H9 (cell line): ENCODE data around the gene CHAF1B. TPM values are rescaled to one million over a fixed set of nuclear protein-coding genes. Genes with fewer than 3 reads are reported as not detected.

Experiments used
- DNase-seq: peaks from one replicate; pipeline ENCODE4 v3.0.0-alpha.2; 2017
- H2AFZ ChIP-seq: one replicate; pipeline ENCODE4 v1.6.1; 2013; ENCODE audit warnings: mild to moderate bottlenecking, low read length, control low read depth, moderate library complexity
- H2AK5ac ChIP-seq: 2 replicates; pipeline ENCODE4 v1.6.1; 2013; ENCODE audit warnings: low read length, control low read depth, mixed read lengths; ENCODE audit not compliant: insufficient read length
- H2BK120ac ChIP-seq: one replicate; pipeline ENCODE4 v1.6.1; 2013; ENCODE audit warnings: low read depth, mild to moderate bottlenecking, low read length, control low read depth, inconsistent platforms; ENCODE audit not compliant: poor library complexity, severe bottlenecking
- H2BK12ac ChIP-seq: 2 replicates; pipeline ENCODE4 v1.6.1; 2013; ENCODE audit warnings: low read length, control low read depth, mixed read lengths, low read depth; ENCODE audit not compliant: insufficient read length
- H2BK15ac ChIP-seq: 2 replicates; pipeline ENCODE4 v1.6.1; 2013; ENCODE audit warnings: low read depth, low read length, control low read depth
- H2BK20ac ChIP-seq: one replicate; pipeline ENCODE4 v1.6.1; 2013; ENCODE audit warnings: low read depth, mild to moderate bottlenecking, low read length, control low read depth, inconsistent platforms; ENCODE audit not compliant: poor library complexity, severe bottlenecking
- H2BK5ac ChIP-seq: 2 replicates; pipeline ENCODE4 v1.6.1; 2013; ENCODE audit warnings: low read length, control low read depth, mixed read lengths; ENCODE audit not compliant: insufficient read length
- H3K14ac ChIP-seq: 2 replicates; pipeline ENCODE4 v1.6.1; 2013; ENCODE audit warnings: low read length, control low read depth; ENCODE audit not compliant: insufficient read depth
- H3K18ac ChIP-seq: 2 replicates; pipeline ENCODE4 v1.6.1; 2013; ENCODE audit warnings: low read depth, mild to moderate bottlenecking, mixed read lengths, low read length, control low read depth; ENCODE audit not compliant: insufficient read length
- H3K23ac ChIP-seq: 2 replicates; pipeline ENCODE4 v1.6.1; 2013; ENCODE audit warnings: low read length, control low read depth, mixed read lengths, low read depth; ENCODE audit not compliant: insufficient read length
- H3K23me2 ChIP-seq: 2 replicates; pipeline ENCODE4 v1.6.1; 2013; ENCODE audit warnings: low read depth, mild to moderate bottlenecking, mixed read lengths, low read length, control low read depth; ENCODE audit not compliant: insufficient read length, poor library complexity, severe bottlenecking
- H3K27ac ChIP-seq: 2 replicates; pipeline ENCODE4 v1.5.1; 2013; ENCODE audit warnings: low read length, control low read depth, mixed read lengths, low read depth; ENCODE audit not compliant: insufficient read length
- H3K27me3 ChIP-seq: 2 replicates; pipeline ENCODE4 v1.6.1; 2013; ENCODE audit warnings: low read length, control low read depth, inconsistent platforms; ENCODE audit not compliant: insufficient read depth
- H3K4ac ChIP-seq: 2 replicates; pipeline ENCODE4 v1.6.1; 2013; ENCODE audit warnings: low read depth, mild to moderate bottlenecking, control low read depth, inconsistent platforms, low read length, moderate library complexity
- H3K4me1 ChIP-seq: 2 replicates; pipeline ENCODE4 v1.6.1; 2013; ENCODE audit warnings: low read length, control low read depth, inconsistent platforms; ENCODE audit not compliant: insufficient read depth
- H3K4me2 ChIP-seq: 2 replicates; pipeline ENCODE4 v1.6.1; 2013; ENCODE audit warnings: low read length, control low read depth, mixed read lengths; ENCODE audit not compliant: insufficient read length, insufficient read depth
- H3K56ac ChIP-seq: 2 replicates; pipeline ENCODE4 v1.6.1; 2013; ENCODE audit warnings: low read depth, mild to moderate bottlenecking, mixed read lengths, low read length, control low read depth; ENCODE audit not compliant: insufficient read length
- H3K79me1 ChIP-seq: 2 replicates; pipeline ENCODE4 v1.6.1; 2013; ENCODE audit warnings: low read depth, mild to moderate bottlenecking, moderate library complexity, low read length, control low read depth, inconsistent platforms; ENCODE audit not compliant: insufficient read depth, poor library complexity, severe bottlenecking
- H3K79me2 ChIP-seq: 2 replicates; pipeline ENCODE4 v1.6.1; 2013; ENCODE audit warnings: low read length, control low read depth, inconsistent platforms; ENCODE audit not compliant: insufficient read depth
- H3K9ac ChIP-seq: 2 replicates; pipeline ENCODE4 v1.6.1; 2013; ENCODE audit warnings: low read length, control low read depth, mixed read lengths; ENCODE audit not compliant: insufficient read length; ENCODE audit errors: extremely low read depth
- H3K9me3 ChIP-seq: one replicate; pipeline ENCODE4 v1.6.1; 2013; ENCODE audit warnings: low read depth, low read length, inconsistent platforms; ENCODE audit not compliant: control insufficient read depth
- H3T11ph ChIP-seq: one replicate; pipeline ENCODE4 v1.6.1; 2013; ENCODE audit warnings: mild to moderate bottlenecking, low read length, control low read depth, inconsistent platforms
- H4K20me1 ChIP-seq: one replicate; pipeline ENCODE4 v1.6.1; 2013; ENCODE audit not compliant: control insufficient read depth, insufficient read length, insufficient read depth
- H4K5ac ChIP-seq: 2 replicates; pipeline ENCODE4 v1.6.1; 2013; ENCODE audit warnings: low read depth, mild to moderate bottlenecking, mixed read lengths, low read length, control low read depth; ENCODE audit not compliant: insufficient read length
- H4K8ac ChIP-seq: replicated peaks from 2 replicates; pipeline ENCODE4 v1.6.1; 2013; ENCODE audit warnings: low read length, control low read depth, mixed read lengths, low read depth; ENCODE audit not compliant: insufficient read length
- H4K91ac ChIP-seq: 2 replicates; pipeline ENCODE4 v1.6.1; 2013; ENCODE audit warnings: low read depth, mild to moderate bottlenecking, moderate library complexity, mixed read lengths, low read length, control low read depth; ENCODE audit not compliant: insufficient read length
- H3K27ac Mint-ChIP-seq, 3 experiments: 2 replicates in 2 of 3; 3 replicates in 1 of 3; pipeline ENCODE4 v1.8.0; 2020 to 2021; ENCODE audit warnings: mixed read lengths in 3 of 3, mild to moderate bottlenecking in 1 of 3, moderate library complexity in 1 of 3
- H3K27me3 Mint-ChIP-seq: 2 replicates; pipeline ENCODE4 v1.8.0; 2021; ENCODE audit warnings: low read depth, mild to moderate bottlenecking, moderate library complexity, mixed read lengths
- H3K36me3 Mint-ChIP-seq, 3 experiments: 2 replicates in 2 of 3; 3 replicates in 1 of 3; pipeline ENCODE4 v1.8.0; 2020 to 2021; ENCODE audit warnings: low read depth in 3 of 3, mixed read lengths in 3 of 3; ENCODE audit not compliant: insufficient read depth in 1 of 3
- H3K4me1 Mint-ChIP-seq, 2 experiments: 2 replicates each; pipeline ENCODE4 v1.8.0; 2020; ENCODE audit warnings: mixed read lengths in 2 of 2
- H3K4me3 Mint-ChIP-seq, 2 experiments: 2 replicates in 1 of 2; 3 replicates in 1 of 2; pipeline ENCODE4 v1.8.0; 2020 to 2021; ENCODE audit warnings: mild to moderate bottlenecking in 2 of 2, mixed read lengths in 2 of 2, moderate library complexity in 1 of 2
- H3K9me3 Mint-ChIP-seq, 2 experiments: 2 replicates in 1 of 2; 3 replicates in 1 of 2; pipeline ENCODE4 v1.8.0; 2020; ENCODE audit warnings: mild to moderate bottlenecking in 2 of 2, mixed read lengths in 2 of 2, moderate library complexity in 1 of 2
- CTCF ChIP-seq: fragments of 200-600 bp; sonication (generic); conservative IDR thresholded peaks from 3 replicates; pipeline ENCODE4 v1.8.0; 2021; ENCODE audit warnings: antibody characterized with exemption, mild to moderate bottlenecking
- WGBS: extraction: QIAGEN DNeasy Blood & Tissue Kit; methylation state at CpG from one replicate; pipeline ENCODE4 v1.1.7; 2013; ENCODE audit warnings: missing lambda C conversion rate, low lambda C conversion rate, mixed read lengths; ENCODE audit not compliant: insufficient read length; ENCODE audit errors: extremely low coverage; 5-methylcytosine and 5-hydroxymethylcytosine counted together
- total RNA-seq: library from RNA; stranded (reverse); gene quantifications from 2 replicates; pipeline ENCODE4 v1.2.1, GENCODE V29; 2021

The CHAF1B gene
- total RNA-seq, 1 experiment from 2014 or later = 19.3 TPM

GRCh38 chr21:36347962-36348328 lies 37.2 kb upstream of the CHAF1B start:
- Histone ChIP-seq H3K9ac (no peak overlapping the region), H3K4me2 (no peak overlapping the region), H3K9me3 (no peaks in the 10 kb centered on the region), H3T11ph (no peak overlapping the region), H3K27ac (no peak overlapping the region), H3K23ac (no peak overlapping the region), H4K91ac (no peak overlapping the region), H3K56ac (no peak overlapping the region), H2BK20ac (no peak overlapping the region), H2BK5ac (no peak overlapping the region), H2BK12ac (no peak overlapping the region), H3K79me2 (no peaks in the 10 kb centered on the region), H3K4me1 (no peaks in the 10 kb centered on the region), H3K18ac (no peak overlapping the region), H2BK120ac (no peak overlapping the region), H3K14ac (no peak overlapping the region), H3K79me1 (no peaks in the 10 kb centered on the region), H4K20me1 (no peaks in the 10 kb centered on the region), H2AK5ac (no peak overlapping the region), H4K5ac (no peak overlapping the region), H4K8ac (no peak overlapping the region), H2BK15ac (no peak overlapping the region), H3K4ac (no peak overlapping the region), H3K27me3 (no peaks in the 10 kb centered on the region), H3K23me2 (no peaks in the 10 kb centered on the region), H2AFZ (no peak overlapping the region)
- WGBS = no CpG with 5 or more reads among the region's 2 CpGs
- H3K27me3 Mint-ChIP-seq = no peaks in the 10 kb centered on the region
- TF ChIP-seq CTCF = no peak
- no peak overlapping the region for H3K27ac Mint-ChIP-seq
- DNase-seq = no peak
- no peak overlapping the region for H3K4me3 Mint-ChIP-seq
- no peaks in the 10 kb centered on the region for H3K9me3 Mint-ChIP-seq
- no peaks in the 10 kb centered on the region for H3K4me1 Mint-ChIP-seq
- peaks cover 23 to 81% (median 60%) of the 10 kb centered on the region in 3 experiments; a peak in 6 of 7 replicates for H3K36me3 Mint-ChIP-seq
